Activated T-cell treated with anti-CD3 and anti-CD28 coated beads, Interleukin-2, amount 50 U/mL, for 4 hours (primary cell): Measurements from ENCODE around the gene PYDC2. TPM values are rescaled to one million over a fixed set of nuclear protein-coding genes. Genes with fewer than 3 reads are reported as not detected.

ENCODE experiments used
- ATAC-seq, 2 donors: fragments of 200-7000 bp; cut with Tn5 transposase; one replicate each; pipeline ENCODE4 v1.10.0; 2021
- DNase-seq: peaks from one replicate; pipeline ENCODE4 v3.0.0-alpha.2; 2020
- H3K27me3 Mint-ChIP-seq: one replicate; pipeline ENCODE4 v1.8.0; 2021; ENCODE audit warnings: low read depth, mixed read lengths
- H3K36me3 Mint-ChIP-seq: one replicate; pipeline ENCODE4 v1.8.0; 2022; ENCODE audit warnings: mixed read lengths; ENCODE audit not compliant: insufficient read depth
- H3K4me1 Mint-ChIP-seq: one replicate; pipeline ENCODE4 v1.8.0; 2021; ENCODE audit warnings: low read depth, mixed read lengths
- H3K4me3 Mint-ChIP-seq: one replicate; pipeline ENCODE4 v1.8.0; 2021; ENCODE audit warnings: mild to moderate bottlenecking, moderate library complexity, mixed read lengths
- H3K9me3 Mint-ChIP-seq: one replicate; pipeline ENCODE4 v1.8.0; 2021; ENCODE audit warnings: mixed read lengths
- total RNA-seq, 3 donors: library from RNA; stranded (reverse); gene quantifications; one replicate each; pipeline ENCODE4 v1.2.1, GENCODE V29; 2021

PYDC2 gene
- not detected for total RNA-seq

GRCh38 chr3:191461113-191461595 lies at the start of gene PYDC2:
TSS of gene PYDC2 (plus strand) at chr3:191461163. CDS start at chr3:191461163, 0 bp downstream.
- DNase-seq, result no peak
- Mint-ChIP-seq H3K27me3 (no peaks in the 10 kb centered on the region), H3K9me3 (no peaks in the 10 kb centered on the region), H3K4me1 (no peaks in the 10 kb centered on the region), H3K36me3 (no peaks in the 10 kb centered on the region), H3K4me3 (no peak within 1 kb of the TSS)
- ATAC-seq, result no peak

GRCh38 chr3:191412759-191413158 lies 48.2 kb upstream of the PYDC2 start:
- H3K27me3 Mint-ChIP-seq, result peaks cover 2% of the 10 kb centered on the region
- no peaks in the 10 kb centered on the region for H3K36me3 Mint-ChIP-seq
- no peak overlapping the region for H3K4me3 Mint-ChIP-seq
- peaks cover 6% of the 10 kb centered on the region for H3K9me3 Mint-ChIP-seq
- no peak for ATAC-seq
- no peaks in the 10 kb centered on the region for H3K4me1 Mint-ChIP-seq
- DNase-seq, result no peak

GRCh38 chr3:191414286-191414685 lies 46.7 kb upstream of the PYDC2 start:
- Mint-ChIP-seq H3K4me1 (no peaks in the 10 kb centered on the region), H3K4me3 (no peak overlapping the region), H3K9me3 (peaks cover 6% of the 10 kb centered on the region), H3K27me3 (peaks cover 2% of the 10 kb centered on the region), H3K36me3 (no peaks in the 10 kb centered on the region)
- ATAC-seq (no peak), DNase-seq (no peak)

GRCh38 chr3:191414732-191415131 lies 46.2 kb upstream of the PYDC2 start:
- Mint-ChIP-seq H3K36me3 (no peaks in the 10 kb centered on the region), H3K4me1 (no peaks in the 10 kb centered on the region), H3K4me3 (no peak overlapping the region), H3K9me3 (peaks cover 4% of the 10 kb centered on the region), H3K27me3 (peaks cover 2% of the 10 kb centered on the region)
- no peak for DNase-seq
- ATAC-seq, result no peak

GRCh38 chr3:191415566-191415965 lies 45.4 kb upstream of the PYDC2 start:
- ATAC-seq (no peak), DNase-seq (no peak)
- Mint-ChIP-seq H3K4me1 (no peaks in the 10 kb centered on the region), H3K36me3 (no peaks in the 10 kb centered on the region), H3K27me3 (peaks cover 2% of the 10 kb centered on the region), H3K4me3 (no peak overlapping the region), H3K9me3 (no peaks in the 10 kb centered on the region)

GRCh38 chr3:191417457-191417729 lies 43.6 kb upstream of the PYDC2 start:
- Mint-ChIP-seq H3K4me1 (no peaks in the 10 kb centered on the region), H3K36me3 (no peaks in the 10 kb centered on the region), H3K27me3 (peaks cover 2% of the 10 kb centered on the region), H3K9me3 (no peaks in the 10 kb centered on the region), H3K4me3 (no peak overlapping the region)
- no peak for DNase-seq
- no peak for ATAC-seq

- Mint-ChIP-seq H3K4me3 (no peak overlapping the region), H3K36me3 (no peaks in the 10 kb centered on the region), H3K4me1 (no peaks in the 10 kb centered on the region), H3K27me3 (peaks cover 2% of the 10 kb centered on the region), H3K9me3 (no peaks in the 10 kb centered on the region)
- no peak for DNase-seq
- no peak for ATAC-seq
Measured at GRCh38 chr3:191420771-191421170, 40.2 kb upstream of the PYDC2 start.

GRCh38 chr3:191424881-191425280 lies 36.1 kb upstream of the PYDC2 start:
- Mint-ChIP-seq H3K4me1 (no peaks in the 10 kb centered on the region), H3K9me3 (no peaks in the 10 kb centered on the region), H3K36me3 (no peaks in the 10 kb centered on the region), H3K27me3 (no peaks in the 10 kb centered on the region), H3K4me3 (no peak overlapping the region)
- ATAC-seq (no peak), DNase-seq (no peak)

- no peaks in the 10 kb centered on the region for H3K9me3 Mint-ChIP-seq
- ATAC-seq (no peak), DNase-seq (no peak)
Measured at GRCh38 chr3:191425322-191425734, 35.6 kb upstream of the PYDC2 start.

GRCh38 chr3:191426311-191426710 lies 34.7 kb upstream of the PYDC2 start:
- Mint-ChIP-seq H3K36me3 (no peaks in the 10 kb centered on the region), H3K4me1 (no peaks in the 10 kb centered on the region), H3K9me3 (no peaks in the 10 kb centered on the region), H3K4me3 (no peak overlapping the region), H3K27me3 (no peaks in the 10 kb centered on the region)
- ATAC-seq (no peak), DNase-seq (no peak)

More at GRCh38 chr3:191425322-191425734, 35.6 kb upstream of the PYDC2 start:
- Mint-ChIP-seq H3K4me3 (no peak overlapping the region), H3K4me1 (no peaks in the 10 kb centered on the region), H3K36me3 (no peaks in the 10 kb centered on the region), H3K27me3 (no peaks in the 10 kb centered on the region)

GRCh38 chr3:191428177-191428576 lies 32.8 kb upstream of the PYDC2 start:
- DNase-seq (no peak), ATAC-seq (no peak)
- no peaks in the 10 kb centered on the region for H3K36me3 Mint-ChIP-seq
- no peaks in the 10 kb centered on the region for H3K9me3 Mint-ChIP-seq
- no peaks in the 10 kb centered on the region for H3K4me1 Mint-ChIP-seq
- H3K27me3 Mint-ChIP-seq, result no peaks in the 10 kb centered on the region
- no peak overlapping the region for H3K4me3 Mint-ChIP-seq

GRCh38 chr3:191430103-191430502 lies 30.9 kb upstream of the PYDC2 start:
- no peaks in the 10 kb centered on the region for H3K27me3 Mint-ChIP-seq
- no peak overlapping the region for H3K4me3 Mint-ChIP-seq
- DNase-seq, result no peak
- no peaks in the 10 kb centered on the region for H3K4me1 Mint-ChIP-seq
- no peaks in the 10 kb centered on the region for H3K36me3 Mint-ChIP-seq
- ATAC-seq, result no peak
- H3K9me3 Mint-ChIP-seq, result no peaks in the 10 kb centered on the region

GRCh38 chr3:191431160-191431822 lies 29.7 kb upstream of the PYDC2 start:
- DNase-seq, result no peak
- Mint-ChIP-seq H3K27me3 (no peaks in the 10 kb centered on the region), H3K4me1 (no peaks in the 10 kb centered on the region), H3K36me3 (no peaks in the 10 kb centered on the region), H3K9me3 (no peaks in the 10 kb centered on the region), H3K4me3 (no peak overlapping the region)
- no peak for ATAC-seq

- Mint-ChIP-seq H3K36me3 (no peaks in the 10 kb centered on the region), H3K4me1 (no peaks in the 10 kb centered on the region), H3K27me3 (no peaks in the 10 kb centered on the region), H3K4me3 (no peak overlapping the region), H3K9me3 (no peaks in the 10 kb centered on the region)
- DNase-seq, result no peak
- no peak for ATAC-seq
Measured at GRCh38 chr3:191432162-191432561, 28.8 kb upstream of the PYDC2 start.

- H3K27me3 Mint-ChIP-seq, result no peaks in the 10 kb centered on the region
- H3K4me3 Mint-ChIP-seq, result no peak overlapping the region
- H3K4me1 Mint-ChIP-seq, result no peaks in the 10 kb centered on the region
- no peaks in the 10 kb centered on the region for H3K36me3 Mint-ChIP-seq
- ATAC-seq, result no peak
- no peak for DNase-seq
- H3K9me3 Mint-ChIP-seq, result no peaks in the 10 kb centered on the region
Measured at GRCh38 chr3:191434024-191434423, 26.9 kb upstream of the PYDC2 start.

GRCh38 chr3:191435981-191436380 lies 25.0 kb upstream of the PYDC2 start:
- no peak overlapping the region for H3K4me3 Mint-ChIP-seq
- ATAC-seq (no peak), DNase-seq (no peak)
- no peaks in the 10 kb centered on the region for H3K4me1 Mint-ChIP-seq
- no peaks in the 10 kb centered on the region for H3K36me3 Mint-ChIP-seq
- no peaks in the 10 kb centered on the region for H3K27me3 Mint-ChIP-seq
- no peaks in the 10 kb centered on the region for H3K9me3 Mint-ChIP-seq
